NCI-H1694 treated with DMSO at 0.1 percent for 48 hours (cell line): ENCODE measurements around the gene FGF23.

Source experiments
- DNase-seq: peaks from one replicate; lab custom pipeline; 2025; lab: John Stamatoyannopoulos, UW

FGF23 gene

DNA sequence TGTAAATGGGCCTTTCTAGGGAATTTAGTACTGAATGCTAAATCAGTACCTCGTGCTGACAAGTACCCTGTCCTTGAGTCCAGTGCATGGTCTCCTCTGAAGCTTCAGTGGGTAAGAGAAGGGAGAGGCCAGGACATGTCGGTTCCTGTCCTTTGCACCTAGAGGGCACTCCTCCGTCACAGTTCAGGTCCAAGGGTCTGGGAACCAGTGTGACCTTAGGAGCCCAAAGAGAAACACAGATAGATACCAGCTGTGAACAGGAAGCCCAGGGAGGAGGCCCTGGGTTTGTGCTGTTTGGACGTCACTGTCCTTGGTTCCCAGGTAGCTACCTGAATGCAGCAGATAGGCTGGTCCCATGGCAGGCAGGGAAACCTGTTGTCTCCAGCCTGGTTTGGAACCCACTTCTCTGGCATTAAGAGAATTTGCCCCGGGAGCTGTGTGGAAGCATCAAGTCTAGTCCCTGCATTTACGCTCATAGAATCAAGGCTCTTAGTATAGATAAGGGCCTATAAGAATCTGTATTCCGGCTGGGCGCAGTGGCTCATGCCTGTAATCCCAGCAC is 3.9 kb upstream of the FGF23 start:
- DNase-seq, result no peak

DNA sequence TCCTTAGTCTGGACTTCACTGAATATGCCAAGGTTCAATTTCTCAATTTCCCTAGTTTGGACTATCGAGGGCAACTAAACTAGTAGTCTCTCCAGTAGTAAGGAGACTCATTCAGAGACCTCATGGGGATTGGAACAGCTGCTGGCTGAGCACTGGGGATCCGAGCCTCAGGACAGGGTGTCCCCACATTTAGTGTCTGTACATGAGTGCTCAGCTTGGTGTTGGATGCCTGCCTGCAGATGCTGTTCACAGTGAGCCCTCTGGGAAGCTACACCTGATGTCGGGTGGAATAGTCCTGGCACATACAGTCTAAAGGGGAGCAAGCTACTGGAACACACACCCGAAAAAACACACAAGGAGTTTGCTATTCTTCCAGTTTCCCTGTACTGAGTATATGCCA is 820 bp upstream of the FGF23 start:
- no peak for DNase-seq

DNA sequence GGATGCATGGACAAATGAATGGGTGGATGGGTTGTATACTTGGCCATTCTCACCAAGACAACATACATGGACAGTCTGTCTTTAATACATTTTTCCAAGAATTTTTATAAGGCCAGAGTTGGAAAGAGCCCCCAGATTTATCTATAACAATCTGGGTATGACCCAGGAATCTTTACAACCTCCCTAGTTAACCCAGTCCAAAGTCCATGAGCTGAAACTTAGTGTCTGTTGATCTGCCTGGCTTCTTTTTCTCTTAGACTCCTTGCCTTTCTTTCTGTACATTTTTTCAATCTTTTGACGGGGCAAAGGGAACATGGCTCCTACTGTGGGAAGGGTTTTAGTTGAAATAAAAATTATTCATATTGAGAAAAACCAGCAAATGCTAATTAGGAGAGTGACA is 740 bp downstream of the FGF23 start:
- no peak for DNase-seq

DNA sequence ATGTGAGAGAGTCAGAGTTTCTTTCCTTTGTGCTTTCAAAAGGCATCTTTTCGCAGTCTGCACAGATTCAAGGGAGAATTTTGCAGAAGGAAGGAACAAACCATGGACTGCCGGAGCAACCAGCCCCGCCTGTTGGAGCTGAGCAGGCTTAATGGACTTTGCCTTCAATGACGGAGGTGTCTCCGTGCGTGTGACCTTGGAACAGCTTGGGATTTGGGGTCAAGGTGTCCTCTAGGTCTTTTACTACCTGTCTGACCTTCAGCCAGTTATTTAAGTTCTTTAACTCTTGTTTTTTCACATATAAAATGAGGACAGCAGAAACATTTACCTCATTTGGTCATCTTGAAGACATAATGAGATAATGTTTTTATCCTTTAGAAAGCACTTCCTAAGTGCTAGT is 4.1 kb downstream of the FGF23 start:
- DNase-seq, result no peak

DNA sequence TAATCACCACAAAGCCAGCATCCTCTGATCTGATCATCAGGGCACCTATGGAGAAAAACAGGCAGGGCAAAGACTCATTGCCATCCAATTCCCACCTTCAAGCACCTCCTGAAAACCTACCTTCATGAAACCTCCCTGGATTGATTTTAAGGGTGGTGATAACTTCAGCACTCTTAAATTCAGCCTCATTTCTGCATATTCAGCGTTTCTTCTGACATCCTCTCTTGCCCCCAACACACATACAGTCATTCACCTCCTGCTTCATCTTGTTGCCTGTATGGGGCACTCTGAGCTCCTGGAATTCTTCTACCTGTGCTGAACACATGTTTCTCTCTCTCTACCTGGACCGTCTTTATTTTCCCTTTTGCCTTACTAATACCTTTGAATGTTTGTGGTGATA is 6.9 kb downstream of the FGF23 start:
- DNase-seq, result no peak

DNA sequence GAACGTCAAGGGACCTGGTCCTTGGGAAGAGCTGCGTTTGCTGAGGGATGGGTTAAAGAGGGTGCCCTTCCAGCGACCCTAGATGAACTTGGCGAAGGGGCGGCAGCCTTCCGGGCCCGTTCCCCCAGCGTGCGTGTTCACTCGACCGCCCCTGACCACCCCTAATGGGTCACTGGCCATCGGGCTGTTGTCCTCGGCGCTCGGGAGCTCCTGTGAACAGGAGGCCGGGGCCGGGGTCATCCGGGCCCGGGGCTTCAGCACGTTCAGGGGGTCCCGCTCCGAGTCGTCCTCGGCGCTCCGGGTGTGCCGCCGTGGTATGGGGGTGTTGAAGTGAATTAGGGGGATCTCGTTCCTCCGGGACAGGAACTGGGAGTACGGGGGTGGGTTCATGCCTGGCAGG is 9.2 kb downstream of the FGF23 start:
- DNase-seq, result no peak

DNA sequence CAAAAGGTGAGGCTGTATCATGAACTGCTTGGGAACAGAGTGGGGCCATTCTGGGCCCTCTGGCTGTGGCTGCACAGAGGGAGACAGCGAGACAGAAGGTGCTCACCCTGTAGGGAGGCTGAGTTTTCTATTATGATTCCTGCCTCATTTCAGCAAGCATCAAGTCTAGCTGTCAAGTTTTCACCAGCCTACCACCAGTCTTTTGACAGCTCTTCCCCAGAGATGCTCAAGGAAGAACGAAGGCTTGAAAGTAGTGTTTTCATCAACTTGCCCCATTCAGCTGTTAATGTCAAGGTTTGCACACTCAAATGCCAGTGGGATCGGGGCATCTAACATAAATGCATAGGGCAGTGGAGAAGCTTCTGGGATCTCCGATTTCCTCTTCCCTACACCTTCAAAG is 10.0 kb downstream of the FGF23 start:
- no peak for DNase-seq

DNA sequence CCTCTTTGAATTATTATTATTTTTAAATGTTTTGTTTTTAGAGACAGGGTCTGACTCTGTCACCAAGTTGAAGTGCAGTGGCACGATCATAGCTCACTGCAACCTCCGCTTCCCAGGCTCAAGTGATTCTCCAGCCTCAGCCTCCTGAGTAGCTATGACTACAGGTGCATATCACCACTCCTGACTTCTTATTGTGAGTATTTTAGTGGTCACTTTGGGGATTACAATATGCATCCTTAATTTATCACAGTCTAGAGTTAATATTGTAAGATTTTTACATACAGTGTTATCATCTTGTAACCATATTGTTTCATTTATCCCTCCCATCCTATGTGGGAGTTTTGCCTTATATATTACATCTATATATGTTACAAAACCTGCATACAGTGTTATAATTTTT is 13.4 kb downstream of the FGF23 start:
- DNase-seq, result no peak

DNA sequence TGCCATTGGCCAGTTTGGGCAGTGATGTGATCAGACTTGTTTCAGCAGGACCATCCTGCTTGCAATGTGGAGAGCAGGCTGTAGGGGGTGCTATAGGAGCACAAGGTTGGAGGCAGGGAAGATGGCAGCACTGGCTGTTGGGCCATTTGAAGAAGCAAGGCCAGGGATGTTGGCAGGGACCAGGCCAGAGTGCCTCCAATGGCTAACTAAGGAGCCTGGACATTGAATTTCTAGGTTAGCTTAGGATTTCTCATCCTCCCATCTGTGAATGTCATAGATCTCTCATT is 23.5 kb downstream of the FGF23 start:
- no peak for DNase-seq

DNA sequence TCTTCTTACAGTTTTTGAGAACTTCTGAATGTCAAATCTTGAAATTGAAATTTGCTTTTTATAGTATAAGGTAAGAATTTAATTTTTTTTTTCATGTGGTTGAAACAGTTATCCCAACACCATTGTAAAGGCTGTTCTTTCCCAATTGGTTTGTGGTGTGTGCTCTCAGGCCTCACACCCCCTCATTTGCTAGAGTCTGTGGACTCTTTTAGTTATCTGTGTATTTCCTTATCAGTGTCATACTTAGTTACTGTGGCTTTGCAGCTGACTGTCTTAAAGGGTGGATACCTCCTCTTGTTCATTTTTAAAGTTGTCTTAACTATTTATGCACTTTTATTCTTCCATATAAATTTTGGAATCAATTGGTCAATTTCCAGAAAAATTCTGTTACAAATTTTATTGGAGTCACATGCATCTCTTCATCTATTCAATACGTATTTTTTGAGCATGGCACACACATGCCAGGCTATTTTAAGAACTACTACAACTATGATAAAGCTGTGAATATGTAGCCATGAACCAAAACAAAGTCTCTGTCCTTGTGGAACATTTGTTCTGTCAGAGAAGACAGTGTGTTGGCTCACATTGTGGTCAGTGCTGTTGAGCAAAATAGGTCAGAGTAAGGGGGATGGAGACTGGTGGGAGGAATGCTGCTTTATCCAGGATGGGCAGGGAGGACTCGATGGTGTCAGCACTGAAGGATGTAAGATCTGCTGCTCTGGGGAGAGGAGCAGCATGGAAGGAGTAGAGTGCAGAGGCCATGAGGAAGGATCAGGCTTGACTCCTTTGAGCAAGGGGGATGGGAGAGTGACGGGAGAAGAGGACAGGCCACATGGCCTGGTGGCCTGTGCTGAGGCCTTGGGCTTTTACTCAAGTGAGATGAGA is 24.1 kb downstream of the FGF23 start:
- DNase-seq, result no peak

DNA sequence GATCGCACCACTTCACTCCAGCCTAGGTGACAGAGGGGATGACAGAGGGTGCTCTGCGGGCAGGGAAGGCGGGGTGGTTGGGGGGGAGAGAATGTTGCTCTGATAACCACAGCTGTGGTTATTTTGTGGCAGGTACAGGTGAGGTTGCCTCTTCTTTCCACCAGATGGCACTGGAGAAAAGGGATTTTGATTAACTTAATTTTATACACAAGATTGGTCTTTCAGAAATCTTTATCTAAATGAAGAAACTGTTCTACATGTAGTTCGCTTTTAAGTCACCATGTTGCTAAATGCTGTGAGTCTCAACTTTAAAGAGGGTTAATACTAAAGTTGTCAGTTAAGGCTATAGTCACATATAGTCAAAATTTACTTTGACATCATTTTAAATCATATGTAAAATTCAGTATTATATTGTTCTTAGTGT is 25.7 kb downstream of the FGF23 start:
- no peak for DNase-seq

DNA sequence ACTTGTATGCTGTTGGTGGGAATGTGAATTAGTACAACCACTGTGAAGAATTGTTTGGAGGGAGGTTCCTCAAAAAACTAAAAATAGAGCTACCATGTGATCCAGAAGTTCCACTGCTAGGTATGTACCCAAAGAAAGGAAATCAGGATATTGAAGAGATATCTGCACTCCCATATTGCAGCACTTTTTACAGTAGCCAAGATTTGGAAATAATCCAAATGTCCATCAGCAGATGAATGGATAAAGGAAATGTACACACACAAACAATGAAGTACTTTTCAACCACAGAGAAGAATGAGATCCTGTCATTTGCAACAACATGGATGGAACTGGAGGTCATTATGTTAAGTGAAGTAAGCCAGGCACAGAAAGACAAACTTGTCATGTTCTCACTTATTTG is 32.6 kb downstream of the FGF23 start:
- DNase-seq, result no peak

DNA sequence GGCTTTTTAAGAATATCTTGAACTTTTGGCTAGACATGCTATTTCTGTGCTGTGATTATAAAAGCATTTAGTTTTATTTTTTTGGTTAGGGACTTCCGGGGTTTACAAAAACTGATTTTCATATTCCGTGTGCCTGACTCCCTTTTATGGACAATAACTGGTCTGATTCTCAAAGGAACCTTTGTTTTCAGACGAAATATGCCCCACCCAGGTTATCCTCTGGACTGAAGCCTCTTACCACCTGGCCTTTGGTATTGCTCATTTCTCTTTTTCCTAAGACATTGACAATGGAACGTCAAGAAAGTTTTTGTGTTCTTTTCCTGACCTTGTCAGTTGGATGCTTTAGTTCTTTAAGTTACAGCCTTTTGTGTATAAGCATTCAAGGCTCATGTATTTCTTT is 47.7 kb downstream of the FGF23 start:
- DNase-seq, result no peak

DNA sequence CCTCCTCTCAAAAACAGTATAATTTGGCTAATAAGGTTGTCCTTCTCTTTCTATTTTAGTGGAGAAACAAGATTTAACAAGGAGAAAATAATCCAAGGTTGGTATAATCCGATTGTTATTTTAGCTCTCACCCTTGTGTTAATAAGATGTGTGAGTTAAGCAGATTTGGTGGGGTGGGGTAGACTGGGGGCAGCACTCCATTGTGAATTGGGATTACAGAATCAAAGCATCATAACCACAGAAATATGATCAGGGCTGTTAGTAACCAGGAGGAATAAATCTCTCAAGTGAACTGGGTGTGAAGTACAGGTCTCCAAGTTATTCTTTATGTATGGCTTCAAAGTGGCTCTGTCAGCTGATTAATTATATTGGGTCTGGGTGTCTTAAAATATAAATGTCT is 48.3 kb downstream of the FGF23 start:
- no peak for DNase-seq

DNA sequence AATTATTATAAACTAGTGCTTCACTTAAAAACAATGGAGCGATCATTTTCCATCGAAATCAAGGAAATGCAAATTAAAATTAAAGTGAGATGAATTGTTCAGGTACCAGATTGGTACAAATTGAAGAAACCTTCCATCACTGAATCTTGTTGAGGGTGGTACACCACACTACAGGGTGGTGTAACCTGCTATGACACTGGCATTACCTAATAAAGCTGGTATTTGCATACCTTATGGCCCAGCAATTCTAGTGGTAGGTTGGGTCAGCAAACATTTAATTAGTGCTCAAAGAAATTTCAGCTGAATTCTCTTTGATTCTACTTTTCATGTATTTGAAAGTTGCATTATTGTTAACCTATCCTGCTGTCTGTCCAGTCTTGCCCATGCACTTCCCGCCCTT is 49.3 kb downstream of the FGF23 start:
- DNase-seq, result no peak

DNA sequence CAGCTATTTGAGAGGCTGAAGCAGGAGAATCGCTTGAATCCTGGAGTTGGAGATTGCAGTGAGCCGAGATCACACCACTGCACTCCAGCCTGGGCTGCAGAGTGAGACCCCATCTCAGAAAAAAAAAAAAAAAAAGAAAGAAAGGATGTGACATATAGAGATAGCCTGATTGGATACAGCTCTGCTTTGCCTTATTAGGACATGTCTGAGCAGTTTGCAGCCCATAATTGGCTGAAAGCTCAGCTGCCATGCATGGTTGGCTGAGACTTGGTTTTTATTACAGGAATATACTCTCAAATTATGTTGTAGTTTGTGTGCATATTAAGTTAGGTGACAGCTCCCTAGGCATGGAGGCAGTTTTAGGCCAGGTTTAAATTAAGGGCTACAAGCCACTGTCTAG is 52.2 kb downstream of the FGF23 start:
- DNase-seq, result no peak

DNA sequence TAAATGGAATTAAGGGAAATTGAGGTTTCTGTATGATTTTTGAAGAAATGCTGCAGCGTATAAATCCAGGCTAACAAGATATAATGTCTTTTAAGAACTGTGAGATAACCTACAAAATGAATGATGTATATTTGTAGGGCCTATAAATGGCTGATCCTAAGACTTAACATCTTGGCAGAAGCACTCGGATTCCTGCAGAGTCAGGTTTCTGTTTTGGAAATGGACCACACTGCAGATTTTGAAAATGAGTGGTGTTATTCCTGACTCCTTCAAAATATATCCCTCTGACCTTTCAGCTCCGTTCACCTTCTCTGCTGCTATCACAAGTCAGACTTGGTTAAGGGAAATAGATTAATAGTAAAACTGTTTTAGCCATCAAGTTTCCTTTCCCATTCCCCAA is 53.5 kb downstream of the FGF23 start:
- DNase-seq, result no peak

DNA sequence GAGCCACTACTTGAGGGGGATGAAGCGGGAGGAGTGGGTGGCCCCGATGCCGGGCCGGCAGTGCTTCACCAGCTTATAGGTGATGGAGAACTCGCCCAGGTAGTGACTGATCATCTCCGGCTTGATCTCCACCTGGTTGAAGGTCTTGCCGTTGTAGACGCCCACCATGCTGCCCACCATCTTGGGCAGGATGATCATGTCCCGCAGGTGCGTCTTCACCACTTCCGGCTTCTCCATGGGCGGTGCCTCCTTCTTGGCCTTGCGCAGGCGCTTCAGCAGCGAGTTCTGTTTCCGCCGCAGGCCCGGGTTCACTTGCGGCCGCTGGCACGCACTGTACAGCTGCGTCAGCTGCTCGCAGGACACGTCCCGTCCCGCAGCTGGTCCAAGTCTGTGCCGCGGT is 55.1 kb downstream of the FGF23 start:
- DNase-seq, result no peak

DNA sequence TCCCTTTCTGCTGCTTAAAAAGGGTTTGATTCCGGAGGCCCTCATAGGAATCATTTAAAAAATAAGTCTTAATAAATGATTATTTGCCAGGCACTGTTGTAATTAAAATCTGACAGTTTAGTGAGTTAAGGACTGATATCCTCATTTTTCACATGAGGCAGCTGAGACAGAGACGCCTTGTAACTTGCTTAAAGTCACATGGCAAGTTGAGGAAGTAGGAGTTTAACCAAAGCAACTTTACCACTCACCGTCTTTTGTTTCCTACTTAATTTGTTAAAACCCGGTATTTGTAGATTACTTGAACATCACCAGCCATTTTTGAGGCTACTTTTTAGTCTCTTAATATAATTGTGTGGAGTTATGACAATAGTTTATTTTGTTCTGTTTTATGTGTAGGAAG is 56.1 kb downstream of the FGF23 start:
- no peak for DNase-seq

DNA sequence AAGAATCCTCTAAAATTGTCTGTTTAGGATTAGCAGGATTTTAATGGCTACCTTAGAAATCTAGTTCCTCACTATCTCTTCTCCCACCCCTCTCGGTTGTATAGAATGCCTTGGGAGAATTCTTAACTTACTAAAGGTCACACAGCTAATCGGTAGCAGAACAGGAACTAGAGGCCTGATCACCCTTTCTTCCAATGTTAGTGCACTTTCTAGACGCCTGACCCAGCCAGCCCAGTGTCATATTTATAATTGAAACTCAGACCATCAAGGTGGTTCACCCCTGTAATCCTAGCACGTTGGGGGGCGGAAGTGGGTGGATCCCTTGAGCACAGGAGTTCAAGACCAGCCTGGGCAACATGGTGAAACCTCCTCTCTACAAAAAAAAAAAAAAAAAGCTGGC is 56.8 kb downstream of the FGF23 start:
- no peak for DNase-seq

DNA sequence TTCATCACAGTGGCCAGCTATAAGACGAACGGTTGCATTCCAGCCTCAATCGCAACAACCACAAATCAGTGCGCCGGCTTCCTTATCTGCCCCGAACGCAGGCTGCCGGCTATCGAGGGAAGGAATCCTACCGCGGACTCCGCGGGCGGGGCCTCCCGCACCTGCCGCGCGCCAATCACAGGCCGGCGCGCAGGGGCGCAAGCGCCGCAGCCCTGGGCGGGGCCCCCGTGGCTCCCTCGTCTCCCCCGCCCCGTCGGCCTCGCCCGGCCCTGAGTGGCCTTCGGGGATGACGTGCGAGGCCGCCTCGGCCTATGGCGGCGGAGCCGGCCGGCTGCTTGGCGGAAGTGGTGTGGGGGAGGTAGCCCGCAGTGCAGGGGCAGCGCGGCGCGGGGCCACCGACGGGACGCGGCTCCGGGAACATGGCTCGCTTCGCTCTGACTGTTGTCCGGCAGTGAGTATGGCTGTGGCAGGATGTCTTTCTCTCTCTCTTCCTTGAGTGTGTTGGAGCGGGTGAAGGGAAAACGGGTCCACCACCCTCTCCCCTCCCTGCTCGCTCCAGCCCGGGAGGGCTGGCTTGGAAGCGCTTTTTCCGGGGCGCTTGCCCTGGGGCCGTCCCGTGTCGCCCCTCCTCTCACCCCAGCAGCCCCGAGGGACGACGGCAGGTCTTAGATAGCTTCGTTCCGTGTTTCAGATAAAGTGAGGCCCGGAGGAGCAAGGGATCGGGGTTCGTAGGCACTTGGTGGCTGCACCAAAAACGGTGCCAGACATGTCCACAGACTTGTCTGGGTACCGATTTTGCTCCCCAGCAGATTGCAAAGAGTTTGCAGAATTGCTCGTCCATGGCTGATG is 58.4 kb downstream of the FGF23 start, which contains the start of gene TIGAR:
TIGAR (plus strand) TSS at position 361 of the 849 bp plus-strand sequence; CDS start at position 420, 59 bp downstream.
- peak; percentile 81 for DNase-seq

DNA sequence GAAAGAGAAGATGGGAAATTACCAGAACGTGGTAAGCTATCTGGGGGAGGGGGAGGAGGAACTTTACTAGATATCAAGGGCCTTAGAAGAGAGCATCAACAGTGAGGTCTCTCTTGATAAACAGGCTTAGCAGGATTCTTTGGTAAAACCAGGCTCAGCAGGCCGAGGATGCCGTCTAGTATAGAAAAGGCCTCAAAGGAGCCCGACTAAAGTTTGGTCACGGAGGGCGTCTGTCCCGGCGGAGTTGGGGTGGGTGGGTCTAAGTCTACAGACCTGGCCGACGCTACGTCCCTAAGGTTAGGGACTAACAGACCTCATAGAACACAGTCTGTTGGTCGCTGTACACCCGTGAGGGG is 59.0 kb downstream of the FGF23 start:
- DNase-seq, result no peak
